HG03342 (cell line): ENCODE data around the gene SLC8B1.

Experiments used
- ATAC-seq: cut with Tn5 transposase; IDR thresholded peaks from one replicate; pipeline ENCODE4 v1.9.1; 2021; ENCODE audit warnings: mild to moderate bottlenecking, moderate library complexity; ENCODE audit not compliant: unreplicated experiment

The SLC8B1 gene

DNA sequence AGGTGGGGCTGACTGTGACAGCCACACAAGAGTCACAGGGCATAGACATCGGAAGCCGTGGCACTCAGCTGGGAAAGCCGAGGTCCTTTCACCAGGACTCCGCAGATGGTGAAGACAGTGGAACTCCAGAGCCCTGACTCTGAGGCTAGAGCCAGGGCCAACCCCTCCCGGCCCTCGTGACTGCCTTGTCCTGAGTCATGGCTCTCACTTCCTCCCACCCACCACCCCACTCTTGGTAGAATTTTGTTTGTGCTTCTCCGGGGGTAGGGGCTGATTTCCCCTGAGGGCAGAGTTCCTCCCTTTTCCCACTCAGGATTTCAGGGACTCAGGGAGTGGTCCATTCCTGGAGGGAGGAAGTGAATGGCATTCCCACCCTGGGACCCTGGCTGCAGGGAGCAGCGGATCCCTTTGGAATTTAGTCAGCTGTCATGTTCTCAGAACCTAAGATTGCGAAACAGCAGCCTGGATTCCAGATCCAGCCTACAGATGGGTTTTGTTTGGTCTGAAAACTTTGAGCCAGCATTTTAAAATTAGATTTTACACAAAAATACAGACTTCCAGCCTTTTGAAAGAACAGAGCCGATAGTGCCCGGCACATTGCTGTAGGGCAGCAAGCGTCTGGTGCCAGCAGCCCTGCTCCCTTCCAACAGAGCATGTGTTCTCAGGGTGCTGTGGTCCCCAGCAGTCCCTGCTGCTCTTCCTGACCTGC, 62.9 kb downstream of the SLC8B1 start:
- no peak for ATAC-seq

DNA sequence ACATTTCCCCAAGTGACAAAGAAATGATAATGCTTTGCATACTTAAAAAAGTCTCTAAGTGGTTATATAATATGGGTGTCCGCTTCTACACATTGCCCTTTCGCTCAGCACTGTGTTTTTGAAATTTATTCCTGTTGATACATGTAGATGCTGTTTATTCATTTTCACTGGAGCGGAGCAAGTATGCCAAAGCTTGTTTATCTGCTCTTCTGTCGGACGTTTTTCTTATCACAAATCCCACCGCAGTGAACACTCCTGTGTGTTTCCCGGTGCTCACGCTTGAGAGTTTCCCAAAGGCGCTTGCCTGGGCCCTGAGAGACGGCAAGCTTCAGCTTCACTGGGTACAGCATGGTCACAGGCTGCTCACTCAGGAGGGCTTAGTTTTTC, 63.5 kb downstream of the SLC8B1 start:
- no peak for ATAC-seq

DNA sequence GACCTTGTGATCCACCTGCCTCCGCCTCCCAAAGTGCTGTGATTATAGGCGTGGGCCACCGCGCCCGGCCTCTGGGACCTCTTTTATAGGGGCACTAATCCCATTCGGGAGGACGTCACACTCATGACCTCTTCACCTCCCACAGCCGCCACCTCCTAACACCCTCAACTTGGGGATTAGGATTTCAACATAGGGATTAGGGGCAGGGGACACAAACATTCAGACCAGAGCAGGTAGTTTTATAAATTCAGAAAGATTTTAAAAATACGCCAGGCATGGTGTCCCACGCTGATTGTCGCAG, 64.2 kb downstream of the SLC8B1 start:
- ATAC-seq, result no peak

DNA sequence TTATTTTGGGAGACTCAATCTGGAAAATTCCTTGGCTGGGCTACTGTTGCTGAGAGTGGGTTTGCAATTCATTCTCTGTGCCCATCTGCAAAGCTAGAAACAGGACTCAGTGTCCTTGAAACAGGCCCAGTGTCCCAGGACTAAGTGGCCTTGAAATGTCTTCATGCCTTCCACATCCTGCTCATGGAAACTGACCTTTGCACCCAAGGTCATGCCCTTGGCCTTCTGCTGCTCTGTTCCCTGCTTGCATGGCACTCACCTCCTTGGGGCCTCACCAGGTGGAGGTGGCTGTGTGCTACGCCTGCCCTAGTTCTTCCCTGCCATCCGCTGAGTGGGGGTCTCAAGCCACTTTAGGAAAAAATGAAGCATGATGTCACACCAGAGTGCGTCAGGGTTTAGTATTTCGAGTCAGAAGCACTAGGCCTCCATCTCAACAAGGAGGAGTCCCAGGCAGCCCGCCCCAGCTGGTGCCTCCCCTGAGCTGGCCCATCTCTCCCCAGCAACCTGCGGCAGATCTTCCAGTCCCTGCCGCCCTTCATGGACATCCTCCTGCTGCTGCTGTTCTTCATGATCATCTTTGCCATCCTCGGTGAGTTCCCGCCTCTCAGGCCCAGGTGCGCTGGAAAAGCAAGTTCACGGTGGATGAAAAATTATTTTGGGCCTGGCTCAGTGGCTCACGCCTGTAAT, 65.5 kb downstream of the SLC8B1 start:
- ATAC-seq, result no peak

DNA sequence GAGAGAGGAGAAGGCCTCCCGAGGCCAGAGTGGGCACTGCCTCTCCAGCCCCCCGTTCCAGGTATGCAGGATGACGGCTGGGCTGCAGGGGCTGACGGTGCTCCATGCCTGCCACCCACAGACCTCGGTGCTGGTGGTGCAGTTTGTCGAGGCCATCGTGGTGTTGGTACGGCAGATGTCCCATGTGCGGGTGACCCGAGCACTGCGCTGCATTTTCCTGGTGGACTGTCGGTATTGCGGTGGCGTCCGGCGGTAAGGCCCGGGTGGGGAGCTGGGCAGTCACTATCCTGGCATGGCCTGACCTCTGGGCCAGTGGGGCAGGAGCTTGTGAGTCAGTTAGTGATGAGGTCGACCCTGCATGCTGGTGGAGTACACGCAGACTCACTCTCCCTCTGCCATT, 66.3 kb downstream of the SLC8B1 start:
- no peak for ATAC-seq

DNA sequence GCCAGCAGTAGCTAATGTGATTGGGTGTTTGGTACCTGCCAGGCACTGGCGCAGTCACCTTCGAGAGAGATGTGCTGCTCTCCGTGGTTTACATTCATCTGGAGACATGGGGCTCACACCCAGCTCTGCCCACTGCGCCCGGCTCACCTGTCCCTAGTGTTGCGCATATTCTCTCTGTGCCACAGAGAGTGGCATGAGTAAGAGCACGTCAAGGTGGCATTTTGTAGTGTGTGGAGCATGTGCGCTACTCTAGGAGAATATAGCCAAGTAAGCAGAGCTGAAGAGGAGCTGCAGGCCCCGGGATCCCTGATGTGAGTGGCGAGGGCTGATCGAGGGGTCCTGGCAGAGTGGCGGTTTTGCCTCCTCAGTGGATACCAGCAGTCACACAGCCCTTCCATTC, 66.8 kb downstream of the SLC8B1 start:
- ATAC-seq, result no peak

DNA sequence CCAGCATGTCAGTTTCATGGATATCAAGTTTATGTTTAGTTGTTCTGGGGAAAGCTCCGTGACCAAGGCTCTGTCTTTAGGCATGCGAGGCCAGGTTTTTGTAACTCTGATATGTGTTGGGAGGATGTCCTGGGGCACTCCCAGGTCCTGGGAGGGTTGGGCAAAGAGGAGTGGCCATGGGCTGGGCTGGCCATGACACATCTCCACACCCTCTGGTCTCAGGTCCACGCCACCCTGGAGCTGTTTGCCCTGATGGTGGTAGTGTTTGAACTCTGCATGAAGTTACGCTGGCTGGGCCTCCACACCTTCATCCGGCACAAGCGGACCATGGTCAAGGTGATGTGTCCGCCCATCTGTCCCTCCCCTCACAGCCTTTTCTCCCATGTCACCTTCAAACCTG, 67.3 kb downstream of the SLC8B1 start:
- no peak for ATAC-seq

DNA sequence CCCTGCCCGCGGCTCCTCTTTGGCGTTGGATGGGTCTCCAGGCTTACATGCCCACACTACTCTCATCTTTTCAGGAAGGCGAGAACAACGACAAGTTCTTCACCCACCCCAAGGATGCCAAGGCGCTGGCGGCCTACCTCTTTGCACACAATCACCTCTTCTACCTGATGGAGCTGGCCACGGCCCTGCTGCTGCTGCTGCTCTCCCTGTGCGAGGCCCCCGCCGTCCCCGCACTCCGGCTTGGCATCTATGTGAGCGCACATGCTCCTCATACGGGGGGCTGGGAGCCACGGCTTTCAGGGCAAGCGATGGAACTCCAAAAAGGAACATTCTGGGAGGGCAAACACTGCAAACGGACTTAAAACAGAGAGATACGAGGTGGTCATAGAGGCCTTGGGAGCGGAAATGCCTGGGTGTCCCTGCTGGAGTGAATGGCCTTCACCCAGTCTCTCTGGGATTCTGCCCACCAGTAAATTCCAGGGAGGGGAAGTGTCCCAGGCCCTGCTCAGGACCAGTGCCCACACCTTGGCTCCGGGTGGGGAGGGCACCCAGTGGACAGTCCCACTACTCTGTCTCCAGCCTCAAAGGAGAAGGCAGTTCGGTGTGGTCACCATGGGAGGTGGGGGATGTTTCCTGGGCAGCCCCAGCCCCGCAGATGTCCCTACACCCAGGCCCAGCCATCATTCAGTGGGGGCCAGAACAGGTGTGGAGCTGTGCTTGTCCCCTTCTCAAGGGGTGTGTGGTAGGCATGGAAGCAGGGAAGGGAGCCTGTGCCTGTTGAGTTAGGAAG, 68.6 kb downstream of the SLC8B1 start:
- ATAC-seq, result no peak

DNA sequence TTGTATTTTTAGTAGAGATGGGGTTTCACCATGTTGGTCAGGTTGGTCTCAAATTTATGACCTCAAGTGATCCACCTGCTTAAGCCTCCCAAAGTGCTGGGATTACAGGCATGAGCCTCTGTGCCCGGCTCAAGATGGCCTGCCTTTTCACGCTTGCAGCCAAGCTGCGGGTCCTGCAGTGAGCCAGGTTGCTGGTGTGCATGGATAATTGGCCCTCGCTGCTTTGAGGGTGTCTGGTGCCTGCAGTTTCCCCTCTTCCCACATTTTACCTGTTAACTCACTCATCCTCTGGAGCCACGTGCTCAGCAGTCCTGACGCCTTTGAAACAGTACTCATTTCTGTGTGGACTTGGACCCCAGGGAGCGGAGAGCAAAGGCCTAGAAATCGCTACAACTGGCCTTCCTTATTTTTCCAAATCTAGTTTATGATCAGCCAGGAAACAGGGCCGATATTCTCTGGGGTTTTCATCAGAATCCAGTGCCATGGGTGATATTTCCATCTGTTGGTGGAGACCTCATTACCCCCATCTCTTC, 71.4 kb downstream of the SLC8B1 start:
- ATAC-seq, result no peak

DNA sequence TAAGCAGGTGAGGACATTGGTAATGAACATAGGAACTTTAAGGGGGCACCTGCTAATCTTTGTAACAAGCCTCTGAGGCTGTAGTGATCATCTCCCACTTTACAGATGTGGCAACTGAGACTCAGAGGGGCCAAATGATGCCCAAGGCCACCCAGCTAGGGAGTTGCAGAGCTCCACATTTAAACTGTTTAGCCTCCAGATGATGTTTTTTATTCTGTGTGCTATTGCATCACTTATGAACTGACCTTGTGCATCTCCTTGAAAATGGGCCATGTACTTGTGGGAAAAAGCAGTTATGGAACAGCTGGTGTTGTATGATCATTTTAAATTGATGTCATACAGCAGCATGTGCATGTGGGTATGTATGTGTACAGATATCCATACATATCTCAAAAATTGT, 72.2 kb downstream of the SLC8B1 start:
- ATAC-seq, result no peak

DNA sequence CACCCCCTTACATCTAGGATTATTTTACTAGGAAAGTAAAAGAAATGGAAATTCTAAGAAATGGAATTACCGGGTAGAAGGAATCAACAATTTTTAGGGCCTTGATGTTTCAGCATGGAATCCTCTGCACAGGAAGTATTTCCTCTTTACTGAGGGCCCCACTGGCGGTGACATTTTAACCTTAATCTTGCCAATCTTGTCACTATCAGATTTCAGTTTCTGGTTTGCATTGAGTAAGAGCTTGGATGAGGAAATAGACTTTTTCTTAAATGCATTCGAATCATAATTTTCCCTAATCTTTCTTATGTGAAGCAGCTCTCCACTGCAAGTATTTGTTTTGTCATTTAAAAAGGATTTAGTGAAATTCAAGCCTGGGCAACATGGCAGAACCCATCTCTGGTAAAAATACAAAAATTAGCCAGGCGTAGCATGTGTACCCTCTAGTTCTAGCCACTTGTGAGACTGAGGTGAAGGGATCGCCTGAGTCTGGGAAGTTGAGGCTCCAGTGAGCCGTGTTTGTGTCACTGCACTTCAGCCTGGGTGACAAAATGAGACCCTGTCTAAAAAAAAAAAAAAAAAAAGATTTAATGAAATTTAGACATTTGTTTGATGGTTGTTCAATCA, 73.0 kb downstream of the SLC8B1 start:
- no peak for ATAC-seq

DNA sequence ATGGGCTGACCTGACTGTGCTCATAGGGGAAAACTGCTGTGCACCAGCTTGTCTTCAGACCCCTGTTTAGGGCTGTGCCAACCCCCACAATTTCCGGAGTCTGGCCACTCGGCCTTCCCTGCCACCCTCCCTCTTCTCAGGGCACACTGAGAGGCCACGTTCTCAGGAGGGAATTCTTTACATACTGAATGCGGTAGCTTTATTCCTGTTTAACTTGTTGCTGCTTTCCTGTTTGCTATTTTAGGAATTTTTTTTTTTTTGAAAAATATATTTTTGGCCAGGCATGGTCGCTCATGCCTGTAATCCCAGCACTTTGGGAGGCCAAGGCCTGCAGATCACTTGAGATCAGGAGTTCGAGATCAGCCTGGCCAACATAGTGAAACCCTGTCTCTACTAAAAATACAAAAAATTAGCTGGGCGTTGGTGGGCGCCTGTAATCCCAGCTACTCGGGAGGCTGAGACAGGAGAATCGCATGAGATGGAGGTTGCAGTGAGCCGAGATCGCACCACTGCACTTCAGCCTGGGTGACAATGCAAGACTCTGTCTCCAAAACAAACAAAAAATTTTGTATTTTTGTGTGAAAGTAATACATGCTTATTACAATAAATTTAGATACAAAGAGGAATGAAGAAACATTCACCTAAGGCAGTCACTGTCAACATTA, 74.1 kb downstream of the SLC8B1 start:
- no peak for ATAC-seq

DNA sequence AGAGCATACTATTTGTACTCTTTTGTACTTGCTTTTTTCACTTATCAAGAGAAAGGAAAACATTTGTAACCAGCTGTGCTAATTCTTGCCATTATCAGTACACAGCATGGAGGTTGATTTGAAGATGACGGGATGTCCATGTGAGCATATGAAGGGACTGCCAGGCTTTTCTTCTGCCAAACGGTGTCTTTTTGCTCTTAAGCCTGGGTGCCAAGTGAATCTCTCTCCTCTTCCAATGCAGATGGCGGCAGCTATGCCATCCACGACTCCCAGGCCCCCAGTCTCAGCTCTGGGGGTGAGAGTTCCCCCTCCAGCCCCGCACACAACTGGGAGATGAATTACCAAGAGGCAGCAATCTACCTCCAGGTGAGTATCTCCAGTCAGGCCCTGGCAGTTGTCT, 74.8 kb downstream of the SLC8B1 start:
- no peak for ATAC-seq

DNA sequence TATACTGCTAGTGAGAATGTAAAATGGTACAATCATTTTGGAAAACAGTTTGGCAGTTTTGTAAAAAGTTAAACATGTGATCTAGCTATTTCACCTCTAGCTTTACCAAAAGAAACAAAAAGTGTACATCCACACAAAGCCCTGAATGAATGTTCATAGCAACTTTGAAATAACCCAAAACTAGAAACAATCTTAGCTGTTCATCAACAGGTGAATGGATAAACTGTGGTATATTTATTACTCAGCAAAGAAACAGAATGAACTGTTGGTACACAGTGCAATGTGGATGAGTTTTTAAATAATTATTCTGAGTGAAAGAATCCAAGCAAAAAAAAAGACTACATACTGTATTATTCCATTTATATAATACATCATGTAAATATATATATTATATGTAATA, 77.3 kb downstream of the SLC8B1 start:
- no peak for ATAC-seq

DNA sequence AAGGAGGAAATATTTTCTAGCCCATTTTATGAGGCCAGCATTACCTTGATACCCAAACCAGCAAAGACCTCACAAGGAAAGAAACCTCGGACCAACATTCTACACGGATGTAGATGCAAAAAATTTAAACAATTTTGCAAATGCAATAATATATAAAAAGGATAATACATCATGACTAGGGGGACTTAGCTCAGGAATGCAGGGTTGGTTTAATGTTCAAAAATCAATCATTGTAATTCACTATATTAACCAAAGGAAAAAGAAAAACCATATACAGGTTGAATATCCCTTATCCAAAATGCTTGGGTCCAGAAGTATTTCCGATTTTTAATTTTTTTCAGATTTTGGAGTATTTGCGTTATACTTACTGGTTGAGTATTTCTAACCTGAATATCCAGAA, 80.6 kb downstream of the SLC8B1 start:
- ATAC-seq, result no peak

DNA sequence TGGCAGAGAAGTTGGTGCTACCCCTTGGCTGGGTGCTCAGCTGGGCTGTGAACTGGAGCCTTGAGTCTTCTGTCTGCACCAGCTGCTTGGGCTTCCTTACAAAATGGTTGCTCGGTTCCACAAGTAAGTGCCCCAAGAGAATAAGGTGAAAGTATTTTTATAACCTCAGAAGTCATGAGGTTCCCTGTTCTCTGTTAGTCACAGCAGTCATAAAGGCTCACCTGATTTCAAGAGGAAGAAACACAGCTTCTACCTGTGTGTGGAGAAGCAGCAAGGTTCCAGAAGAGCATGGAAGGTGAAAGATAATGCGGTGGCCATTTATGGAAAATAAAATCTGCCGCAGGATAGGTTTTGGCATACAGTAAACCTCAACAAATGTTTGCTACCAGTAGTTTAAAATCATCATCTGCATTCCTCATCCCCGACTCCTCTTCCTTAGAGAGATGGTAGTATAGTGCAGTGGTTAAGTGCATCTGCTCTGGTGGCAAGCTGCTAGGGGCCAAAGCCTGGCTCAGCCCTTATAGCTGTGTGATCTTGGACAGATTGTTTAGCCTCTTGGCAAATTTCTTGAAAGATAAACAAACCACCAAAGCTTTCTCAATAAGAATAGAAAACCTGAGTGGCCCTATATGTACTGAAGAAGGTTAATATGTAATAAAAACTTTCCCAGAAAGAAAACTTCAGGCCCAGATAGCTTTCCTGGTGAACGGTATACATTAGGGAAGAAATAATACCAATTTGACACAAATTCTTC, 81.2 kb downstream of the SLC8B1 start:
- no peak for ATAC-seq

DNA sequence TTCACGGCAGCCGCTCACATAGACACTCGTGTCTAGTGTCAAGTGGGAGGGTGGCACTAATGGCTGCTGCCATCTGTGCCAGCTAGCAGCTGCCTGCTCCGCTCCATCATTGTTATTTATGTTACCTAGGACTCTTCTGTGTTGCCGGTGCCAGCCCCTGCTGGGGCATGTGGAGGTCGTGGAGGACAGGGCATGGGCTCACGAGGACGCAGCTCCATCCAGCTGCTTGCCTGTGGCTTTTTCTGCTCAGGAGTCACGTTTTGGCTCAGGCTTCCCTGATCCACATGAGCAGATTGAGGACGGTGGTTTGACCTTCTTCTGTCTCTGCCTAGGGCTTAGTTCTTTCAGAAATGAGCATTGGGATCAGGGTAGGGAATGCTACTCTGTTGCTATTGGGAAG, 82.4 kb downstream of the SLC8B1 start:
- no peak for ATAC-seq

DNA sequence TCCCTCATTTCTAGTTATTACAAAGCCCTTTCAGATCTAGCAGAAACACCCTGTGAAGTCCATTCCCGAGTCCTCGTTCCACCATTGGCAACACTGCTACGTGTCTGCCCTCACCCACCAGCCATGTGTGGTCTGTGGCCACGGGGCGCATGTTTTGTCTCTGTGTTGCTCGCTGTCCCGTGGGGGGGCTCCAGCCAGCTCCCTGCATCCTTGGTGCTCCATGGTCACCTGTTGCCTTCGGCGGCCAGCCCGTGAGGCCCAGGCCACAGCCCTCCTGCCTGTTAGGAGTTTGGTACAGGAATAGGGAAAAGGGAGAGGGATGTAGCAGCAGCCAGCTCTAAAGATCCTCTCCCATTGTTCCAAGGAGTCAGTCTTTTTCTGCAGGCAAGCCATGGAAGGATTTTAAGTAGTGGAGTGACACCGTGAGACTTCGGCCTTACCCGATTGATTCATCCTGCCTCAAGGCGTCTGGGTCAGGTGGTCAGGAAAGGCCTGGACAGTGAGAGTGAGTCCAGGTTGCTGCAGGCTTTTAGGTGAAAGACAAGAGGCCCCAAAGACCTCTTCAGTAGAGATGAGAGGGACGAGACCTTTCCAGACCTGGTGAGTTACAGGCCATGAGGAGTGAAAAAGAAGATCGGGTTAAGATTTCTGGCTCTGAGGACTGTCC, 83.4 kb downstream of the SLC8B1 start:
- no peak for ATAC-seq

DNA sequence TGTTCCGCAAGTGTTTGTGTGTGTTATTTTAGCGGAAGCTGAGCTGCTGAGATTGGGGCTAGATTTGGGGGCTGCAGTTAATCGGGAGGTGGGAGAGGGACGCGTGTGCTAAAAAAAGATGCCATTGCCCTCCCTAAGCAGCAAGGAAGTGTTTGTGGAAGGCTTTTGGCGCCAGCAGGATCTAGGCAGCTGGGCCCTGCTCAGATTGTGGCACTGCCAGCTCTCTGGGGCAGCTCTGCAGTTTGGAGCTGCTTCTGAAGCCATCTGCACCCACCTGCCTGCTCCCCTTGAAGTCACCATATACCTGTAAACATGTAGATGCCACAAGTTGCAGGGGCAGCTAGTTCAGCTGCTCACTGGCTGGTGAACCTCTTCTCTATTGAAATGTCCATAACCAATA, 84.9 kb downstream of the SLC8B1 start:
- no peak for ATAC-seq

DNA sequence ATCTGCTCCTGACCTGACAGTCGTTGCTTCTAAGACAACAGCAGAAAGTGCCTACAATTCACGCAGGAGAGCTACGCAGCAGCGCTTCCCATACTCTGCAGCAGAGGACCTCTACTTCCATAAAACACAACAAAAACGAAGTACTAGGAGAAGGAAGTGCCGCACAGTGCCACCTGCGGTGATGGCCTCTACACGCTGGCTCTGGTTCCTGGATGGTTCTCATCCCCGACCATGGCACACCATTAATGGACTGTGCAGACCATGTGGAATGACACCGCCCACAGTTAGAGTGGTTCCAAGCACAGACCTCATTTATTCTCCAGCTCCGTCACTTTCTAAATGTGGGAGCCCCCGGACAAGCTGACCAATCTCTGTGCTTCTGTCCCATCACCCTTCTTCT, 85.4 kb downstream of the SLC8B1 start:
- no peak for ATAC-seq
